GM23338 (cell line): ENCODE measurements around the gene WDR26.

Experiments used
- CREB1 ChIP-seq: fragments of 250-450 bp; sonication (Bioruptor Pico); IDR thresholded peaks from 2 replicates; pipeline ENCODE4 v1.5.0; 2020; ENCODE audit warnings: low read depth, mild to moderate bottlenecking, moderate library complexity
- EZH2 ChIP-seq: fragments of 200-600 bp; sonication (generic); IDR thresholded peaks from one replicate; pipeline ENCODE4 v1.8.0; 2017; ENCODE audit warnings: antibody characterized with exemption, mild to moderate bottlenecking, low read depth; ENCODE audit not compliant: unreplicated experiment
- EZH2phosphoT487 ChIP-seq: fragments of 200-600 bp; sonication (generic); IDR thresholded peaks from one replicate; pipeline ENCODE4 v1.8.1; 2018; ENCODE audit warnings: antibody characterized with exemption; ENCODE audit not compliant: unreplicated experiment
- JUNB ChIP-seq: IDR thresholded peaks from one replicate; pipeline ENCODE4 v1.6.1; 2016; ENCODE audit warnings: antibody characterized with exemption; ENCODE audit not compliant: unreplicated experiment
- NANOG ChIP-seq: IDR thresholded peaks from 2 replicates; pipeline ENCODE4 v1.6.1; 2016; ENCODE audit warnings: antibody characterized with exemption, borderline replicate concordance
- POLR2AphosphoS5 ChIP-seq: IDR thresholded peaks from 2 replicates; pipeline ENCODE4 v1.6.1; 2016; ENCODE audit warnings: antibody characterized with exemption, low read depth
- ZNF114 ChIP-seq: fragments of 250-450 bp; sonication (Bioruptor Pico); IDR thresholded peaks from 2 replicates; pipeline ENCODE4 v1.5.0; 2020; ENCODE audit warnings: mild to moderate bottlenecking, moderate library complexity
- ZNF331 ChIP-seq: fragments of 250-450 bp; sonication (Bioruptor Pico); IDR thresholded peaks from 2 replicates; pipeline ENCODE4 v1.5.0; 2020; ENCODE audit warnings: low read depth, mild to moderate bottlenecking, moderate library complexity
- ZNF462 ChIP-seq: fragments of 250-450 bp; sonication (Bioruptor Pico); IDR thresholded peaks from 2 replicates; pipeline ENCODE4 v1.5.0; 2020; ENCODE audit warnings: mild to moderate bottlenecking, moderate library complexity
- TF ChIP-seq, protein P1 (sequence below), 2 experiments: fragments of 200-600 bp in 1 of 2; sonication (generic) in 1 of 2; conservative IDR thresholded peaks; 2 replicates each; pipeline versions ENCODE4 v1.5.1 to v1.6.1; 2016 to 2017; ENCODE audit warnings: antibody characterized with exemption in 2 of 2, low read depth in 2 of 2, mild to moderate bottlenecking in 2 of 2, moderate library complexity in 1 of 2
- TF ChIP-seq, protein P2 (sequence below): IDR thresholded peaks from one replicate; pipeline ENCODE4 v1.6.1; 2018; ENCODE audit warnings: antibody characterized with exemption; ENCODE audit not compliant: unreplicated experiment

GRCh38 chr1:224404916-224405603 is 29.5 kb downstream of the WDR26 start:
- TF ChIP-seq, protein P1, sequence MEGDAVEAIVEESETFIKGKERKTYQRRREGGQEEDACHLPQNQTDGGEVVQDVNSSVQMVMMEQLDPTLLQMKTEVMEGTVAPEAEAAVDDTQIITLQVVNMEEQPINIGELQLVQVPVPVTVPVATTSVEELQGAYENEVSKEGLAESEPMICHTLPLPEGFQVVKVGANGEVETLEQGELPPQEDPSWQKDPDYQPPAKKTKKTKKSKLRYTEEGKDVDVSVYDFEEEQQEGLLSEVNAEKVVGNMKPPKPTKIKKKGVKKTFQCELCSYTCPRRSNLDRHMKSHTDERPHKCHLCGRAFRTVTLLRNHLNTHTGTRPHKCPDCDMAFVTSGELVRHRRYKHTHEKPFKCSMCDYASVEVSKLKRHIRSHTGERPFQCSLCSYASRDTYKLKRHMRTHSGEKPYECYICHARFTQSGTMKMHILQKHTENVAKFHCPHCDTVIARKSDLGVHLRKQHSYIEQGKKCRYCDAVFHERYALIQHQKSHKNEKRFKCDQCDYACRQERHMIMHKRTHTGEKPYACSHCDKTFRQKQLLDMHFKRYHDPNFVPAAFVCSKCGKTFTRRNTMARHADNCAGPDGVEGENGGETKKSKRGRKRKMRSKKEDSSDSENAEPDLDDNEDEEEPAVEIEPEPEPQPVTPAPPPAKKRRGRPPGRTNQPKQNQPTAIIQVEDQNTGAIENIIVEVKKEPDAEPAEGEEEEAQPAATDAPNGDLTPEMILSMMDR (conservative IDR thresholded peaks at IDR 0.05; ENCODE audit: low read depth in 2 of 2) = no peak
- TF ChIP-seq EZH2 (no peak), CREB1 (CRISPR knock-in tag) (no peak), POLR2AphosphoS5 (no peak), ZNF331 (CRISPR knock-in tag) (no peak), EZH2phosphoT487 (no peak), ZNF114 (CRISPR knock-in tag) (no peak), ZNF462 (CRISPR knock-in tag) (no peak), NANOG (no peak), JUNB (no peak)
- TF ChIP-seq, protein P2, sequence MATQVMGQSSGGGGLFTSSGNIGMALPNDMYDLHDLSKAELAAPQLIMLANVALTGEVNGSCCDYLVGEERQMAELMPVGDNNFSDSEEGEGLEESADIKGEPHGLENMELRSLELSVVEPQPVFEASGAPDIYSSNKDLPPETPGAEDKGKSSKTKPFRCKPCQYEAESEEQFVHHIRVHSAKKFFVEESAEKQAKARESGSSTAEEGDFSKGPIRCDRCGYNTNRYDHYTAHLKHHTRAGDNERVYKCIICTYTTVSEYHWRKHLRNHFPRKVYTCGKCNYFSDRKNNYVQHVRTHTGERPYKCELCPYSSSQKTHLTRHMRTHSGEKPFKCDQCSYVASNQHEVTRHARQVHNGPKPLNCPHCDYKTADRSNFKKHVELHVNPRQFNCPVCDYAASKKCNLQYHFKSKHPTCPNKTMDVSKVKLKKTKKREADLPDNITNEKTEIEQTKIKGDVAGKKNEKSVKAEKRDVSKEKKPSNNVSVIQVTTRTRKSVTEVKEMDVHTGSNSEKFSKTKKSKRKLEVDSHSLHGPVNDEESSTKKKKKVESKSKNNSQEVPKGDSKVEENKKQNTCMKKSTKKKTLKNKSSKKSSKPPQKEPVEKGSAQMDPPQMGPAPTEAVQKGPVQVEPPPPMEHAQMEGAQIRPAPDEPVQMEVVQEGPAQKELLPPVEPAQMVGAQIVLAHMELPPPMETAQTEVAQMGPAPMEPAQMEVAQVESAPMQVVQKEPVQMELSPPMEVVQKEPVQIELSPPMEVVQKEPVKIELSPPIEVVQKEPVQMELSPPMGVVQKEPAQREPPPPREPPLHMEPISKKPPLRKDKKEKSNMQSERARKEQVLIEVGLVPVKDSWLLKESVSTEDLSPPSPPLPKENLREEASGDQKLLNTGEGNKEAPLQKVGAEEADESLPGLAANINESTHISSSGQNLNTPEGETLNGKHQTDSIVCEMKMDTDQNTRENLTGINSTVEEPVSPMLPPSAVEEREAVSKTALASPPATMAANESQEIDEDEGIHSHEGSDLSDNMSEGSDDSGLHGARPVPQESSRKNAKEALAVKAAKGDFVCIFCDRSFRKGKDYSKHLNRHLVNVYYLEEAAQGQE = no peak
